ENCODE results near the gene ADGRD2.

Gene ADGRD2

DNA sequence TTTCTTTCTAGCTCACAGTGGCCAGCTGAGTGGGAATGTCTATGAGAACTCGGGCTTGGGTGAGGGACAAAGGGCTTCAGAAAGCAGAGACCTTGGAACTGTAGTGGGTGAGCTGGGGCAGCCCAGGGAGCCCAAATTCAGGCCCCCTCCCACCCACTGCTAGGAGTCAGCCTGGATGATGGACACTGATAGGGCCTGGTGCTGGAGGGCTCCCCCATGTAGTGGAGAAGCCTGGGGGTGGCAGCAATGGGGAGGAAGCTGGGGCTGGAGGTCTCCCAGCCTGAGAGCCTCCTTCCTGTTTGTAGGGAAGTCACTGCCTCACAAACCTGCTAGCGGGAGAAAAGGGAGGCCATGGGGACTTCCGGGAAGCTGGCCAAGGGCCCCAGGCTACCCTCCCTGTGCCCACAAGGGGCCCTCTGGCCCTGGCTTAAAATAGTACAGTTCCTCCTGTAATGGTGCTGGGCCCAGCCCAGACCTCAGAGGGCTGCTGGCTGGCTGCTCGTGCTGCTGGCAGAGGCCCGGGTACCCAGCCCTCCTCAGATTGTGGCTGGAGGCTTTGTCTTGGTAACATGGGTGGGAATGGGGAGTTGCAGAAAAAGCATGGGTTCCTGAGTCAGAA is 63.2 kb downstream of the ADGRD2 start:
- no peak for DNase-seq

DNA sequence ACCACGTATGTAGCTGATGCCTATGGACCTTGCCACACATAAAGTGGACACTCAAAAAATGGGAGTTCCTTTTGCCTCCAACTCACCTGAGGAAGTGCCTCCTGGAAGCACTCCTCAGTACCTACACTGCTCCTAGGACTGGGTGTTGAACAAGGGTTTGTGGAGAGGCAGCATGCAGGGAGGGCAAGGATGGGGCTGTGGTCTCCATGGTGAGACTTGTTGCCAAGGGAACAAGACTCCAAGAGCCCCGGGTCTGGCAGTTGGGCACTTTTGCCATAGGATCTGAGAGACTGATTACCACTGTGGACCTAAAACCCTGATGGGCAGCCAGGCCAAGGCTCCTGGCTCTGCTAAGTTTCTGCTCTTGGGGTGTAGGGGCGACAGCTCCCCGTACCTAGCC is 63.9 kb downstream of the ADGRD2 start:
- DNase-seq: no peak

DNA sequence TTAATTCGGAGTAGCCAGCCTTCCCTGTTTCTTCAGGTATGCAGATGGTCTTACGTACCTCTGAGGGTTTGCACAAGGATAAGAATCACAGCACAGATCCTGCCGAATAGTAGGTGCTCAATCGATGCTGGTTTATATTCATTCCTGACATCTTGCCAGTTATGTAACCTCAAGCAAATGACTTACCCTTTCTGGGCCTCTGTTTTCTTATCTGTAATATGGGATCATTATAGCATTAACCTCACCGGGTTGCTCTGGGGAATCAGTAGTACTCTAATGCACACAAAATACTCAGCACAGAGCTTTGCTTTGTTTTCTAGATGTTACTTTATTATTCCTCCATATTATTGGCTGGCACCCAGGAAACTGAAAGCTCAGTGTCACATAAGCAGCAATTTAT is 64.6 kb downstream of the ADGRD2 start:
- DNase-seq: no peak

DNA sequence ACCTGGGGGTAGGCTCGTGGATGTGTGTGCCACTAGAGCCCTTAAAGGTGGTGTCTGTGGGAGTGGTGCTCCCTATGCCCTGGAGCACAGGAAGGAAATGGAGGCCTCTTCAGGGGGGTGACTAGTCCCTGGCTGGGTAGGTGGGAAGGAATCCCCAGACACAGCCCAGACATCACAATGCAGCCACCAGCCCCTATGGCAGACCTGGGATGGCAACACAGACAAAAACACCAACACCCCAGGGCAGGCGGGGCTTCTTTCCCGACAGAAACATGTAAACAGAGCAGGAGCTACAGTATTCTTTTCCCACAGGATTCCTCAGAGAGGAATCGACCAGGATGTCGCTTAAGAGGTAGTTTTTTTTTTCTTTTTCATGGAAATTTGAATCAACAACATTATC is 67.3 kb downstream of the ADGRD2 start:
- no peak for DNase-seq

DNA sequence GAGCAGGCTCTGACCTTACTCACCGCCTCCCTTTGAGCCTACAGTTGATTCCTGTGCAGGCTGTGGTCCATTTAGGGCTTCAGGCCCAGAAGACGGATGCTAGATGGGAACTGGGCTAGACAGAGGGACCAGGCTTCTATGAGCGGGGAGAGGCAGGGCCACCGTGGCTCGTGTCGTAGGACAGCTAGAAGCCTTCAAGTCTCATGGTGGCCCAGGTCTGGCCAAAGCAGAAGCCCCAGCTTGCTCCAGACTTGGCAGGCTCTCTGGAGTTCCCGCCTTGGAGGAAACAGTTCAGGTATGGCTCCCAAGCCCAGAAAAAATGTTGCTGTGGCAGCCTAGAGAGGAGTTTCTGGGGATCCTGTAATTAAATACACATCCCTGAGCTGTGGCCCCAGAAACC is 67.9 kb downstream of the ADGRD2 start:
- no peak for DNase-seq

DNA sequence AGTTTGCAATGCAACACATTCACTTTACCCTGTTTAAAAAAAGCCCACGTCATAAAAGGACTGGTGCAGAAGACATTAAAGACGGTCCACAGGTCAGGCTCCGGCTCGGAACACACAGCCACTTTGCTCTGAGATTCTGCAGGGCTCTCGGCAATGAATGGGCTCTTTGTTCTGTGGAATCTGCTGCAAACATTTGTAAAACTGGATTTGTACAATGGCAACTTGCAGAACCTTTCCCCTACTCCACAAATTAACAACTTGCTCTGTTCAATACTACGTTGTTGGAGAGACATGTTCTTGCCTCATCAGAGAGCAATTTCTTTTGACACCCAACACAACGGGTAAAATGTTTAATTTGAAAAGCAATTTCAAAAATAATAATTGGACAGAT is 70.0 kb downstream of the ADGRD2 start:
- no peak for DNase-seq

DNA sequence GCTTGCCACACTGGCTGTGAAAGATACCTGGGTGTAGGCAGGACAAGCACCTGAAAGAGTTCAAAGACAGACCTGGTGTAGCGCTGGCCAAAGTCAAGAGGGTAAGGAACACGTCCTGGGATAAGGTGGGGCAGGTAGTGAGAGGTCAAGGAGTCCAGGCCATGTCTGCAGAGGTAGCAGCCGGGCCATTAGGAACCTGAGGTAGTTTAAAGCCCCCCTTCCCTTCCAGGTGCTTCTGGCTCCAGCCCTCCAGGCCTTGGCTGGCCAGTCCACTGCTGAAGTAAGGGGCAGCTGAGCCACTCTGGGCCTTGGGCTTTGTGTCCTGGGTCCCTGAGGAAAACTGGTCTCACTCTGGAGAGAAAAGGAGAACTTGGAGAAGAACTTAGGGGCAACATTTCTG is 70.9 kb downstream of the ADGRD2 start:
- DNase-seq: no peak

DNA sequence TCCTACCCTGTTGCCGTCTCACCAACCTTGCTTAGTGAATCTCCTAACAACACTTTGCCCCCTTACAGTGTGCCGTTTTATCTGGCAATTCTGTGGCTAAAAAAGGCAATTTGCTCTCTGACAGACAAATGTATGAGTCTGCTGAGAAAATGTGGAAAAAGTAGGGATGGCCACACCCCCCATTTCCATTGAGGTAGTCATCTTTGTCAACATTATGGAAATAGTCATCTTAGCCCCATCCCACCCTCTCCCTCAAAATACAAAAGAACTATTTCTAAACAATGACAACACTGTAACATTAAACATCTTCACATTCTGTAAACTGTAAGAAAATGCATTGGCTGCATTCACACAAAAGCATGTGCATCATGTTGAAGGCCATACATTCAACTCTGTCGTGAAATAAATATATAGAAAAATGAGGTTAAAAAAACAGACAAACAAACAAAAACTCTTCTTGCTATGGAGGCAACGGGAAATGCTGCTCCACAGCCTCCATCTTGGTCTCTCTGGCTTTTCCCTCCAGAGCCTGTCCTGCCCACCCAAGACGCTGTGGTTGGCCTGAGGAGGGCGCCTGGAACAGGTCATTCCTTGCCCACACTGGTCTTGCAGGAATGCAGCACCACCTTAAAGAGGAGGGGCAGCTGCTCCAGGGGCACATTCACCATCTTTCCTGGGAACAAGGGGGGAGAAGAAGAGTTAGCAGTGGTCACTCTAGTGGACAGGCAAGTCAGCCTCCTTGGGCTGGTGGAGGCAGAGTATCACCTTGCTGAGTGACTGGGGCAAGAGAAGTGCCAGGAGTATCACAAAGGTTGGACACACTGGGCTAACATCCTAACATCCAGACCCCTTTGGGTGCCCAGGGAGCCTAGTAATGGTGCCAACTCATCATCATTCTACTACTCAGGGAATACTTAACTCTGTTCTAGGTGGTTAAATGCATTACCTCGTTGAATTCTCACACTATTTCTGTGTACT is 72.2 kb downstream of the ADGRD2 start:
- DNase-seq: no peak

DNA sequence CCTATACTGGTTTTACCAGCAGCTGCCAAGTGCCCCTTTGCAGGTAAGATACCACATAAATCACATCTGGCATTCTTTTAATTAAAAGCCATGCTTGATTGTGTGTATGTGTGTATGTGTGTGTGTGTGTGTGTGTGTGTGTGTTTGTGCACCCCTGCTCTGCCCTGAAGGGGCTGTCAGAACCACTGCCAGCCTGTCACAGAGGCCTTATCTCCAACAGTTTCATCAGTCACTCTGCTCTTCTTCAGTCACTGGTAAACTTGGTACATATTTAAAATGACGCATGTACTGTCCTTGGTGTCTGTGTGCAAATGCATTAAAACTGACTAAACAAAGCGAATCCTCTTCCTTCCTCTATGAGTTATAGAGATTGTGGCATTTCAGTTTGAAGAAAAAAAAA is 75.9 kb downstream of the ADGRD2 start:
- DNase-seq: no peak

DNA sequence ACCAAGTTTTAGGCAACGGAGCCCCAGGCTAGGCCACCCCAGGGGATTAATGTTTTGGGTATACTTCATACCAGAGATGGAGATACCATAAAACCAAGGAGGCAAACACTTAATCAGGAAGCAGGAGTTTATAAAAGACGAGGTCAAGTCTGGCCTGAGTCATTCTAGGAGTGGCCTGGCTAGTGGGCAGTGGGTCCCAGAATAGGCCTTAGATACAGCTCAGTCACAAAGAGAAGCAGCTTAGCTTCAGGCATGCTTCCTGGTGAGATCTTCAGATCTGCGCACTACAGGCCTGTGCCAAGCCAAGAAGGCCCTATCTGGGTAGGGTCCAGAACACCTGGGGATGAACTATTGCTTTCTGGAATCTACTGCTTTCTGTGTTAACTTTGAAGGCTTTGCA is 77.5 kb downstream of the ADGRD2 start:
- no peak for DNase-seq

Measured in fibroblast of skin of abdomen (primary cell).